ENCODE results near the gene ZNF213.
"Not testable (repeated sequence)": the region's sequence is repeated elsewhere in the genome, so short reads cannot be mapped to it uniquely, and the experiment has no call there.

ZNF213 gene

DNA sequence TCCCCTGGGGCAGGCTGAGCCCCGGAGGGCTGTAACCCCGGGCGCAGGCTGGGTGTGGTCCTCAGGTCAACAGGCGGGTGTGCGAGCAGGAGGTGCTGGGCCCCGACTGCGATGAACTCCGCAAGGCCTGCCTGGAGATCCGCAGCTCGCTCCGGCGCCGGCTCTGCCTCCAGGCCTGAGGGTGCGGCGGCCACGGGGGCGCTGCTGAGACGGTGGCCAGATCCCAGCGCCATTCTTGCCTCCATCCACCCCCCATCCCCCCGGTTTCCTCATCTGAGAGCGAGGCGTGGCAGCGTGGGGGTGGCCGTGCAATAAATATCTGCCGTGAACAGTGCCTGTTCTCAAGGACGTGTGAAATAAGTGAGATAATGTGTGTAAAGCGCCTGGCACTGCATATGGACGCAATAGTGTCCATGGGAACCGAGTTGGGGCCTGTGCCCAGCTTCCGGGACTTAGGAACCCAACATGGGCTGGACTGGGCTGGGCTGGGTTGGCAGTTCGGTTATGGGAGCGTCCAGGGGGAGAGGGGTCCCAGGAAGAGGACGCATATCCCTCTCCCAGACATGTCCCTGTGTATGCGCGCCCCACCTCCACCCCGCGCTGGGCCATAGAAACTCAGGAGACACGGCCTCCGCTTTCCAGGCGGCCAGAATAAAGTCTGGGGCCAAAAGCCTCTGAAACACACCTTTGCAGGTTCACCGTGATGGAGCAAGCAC is 15.0 kb downstream of the ZNF213 start:
- DNase-seq, result peak; percentile 27

DNA sequence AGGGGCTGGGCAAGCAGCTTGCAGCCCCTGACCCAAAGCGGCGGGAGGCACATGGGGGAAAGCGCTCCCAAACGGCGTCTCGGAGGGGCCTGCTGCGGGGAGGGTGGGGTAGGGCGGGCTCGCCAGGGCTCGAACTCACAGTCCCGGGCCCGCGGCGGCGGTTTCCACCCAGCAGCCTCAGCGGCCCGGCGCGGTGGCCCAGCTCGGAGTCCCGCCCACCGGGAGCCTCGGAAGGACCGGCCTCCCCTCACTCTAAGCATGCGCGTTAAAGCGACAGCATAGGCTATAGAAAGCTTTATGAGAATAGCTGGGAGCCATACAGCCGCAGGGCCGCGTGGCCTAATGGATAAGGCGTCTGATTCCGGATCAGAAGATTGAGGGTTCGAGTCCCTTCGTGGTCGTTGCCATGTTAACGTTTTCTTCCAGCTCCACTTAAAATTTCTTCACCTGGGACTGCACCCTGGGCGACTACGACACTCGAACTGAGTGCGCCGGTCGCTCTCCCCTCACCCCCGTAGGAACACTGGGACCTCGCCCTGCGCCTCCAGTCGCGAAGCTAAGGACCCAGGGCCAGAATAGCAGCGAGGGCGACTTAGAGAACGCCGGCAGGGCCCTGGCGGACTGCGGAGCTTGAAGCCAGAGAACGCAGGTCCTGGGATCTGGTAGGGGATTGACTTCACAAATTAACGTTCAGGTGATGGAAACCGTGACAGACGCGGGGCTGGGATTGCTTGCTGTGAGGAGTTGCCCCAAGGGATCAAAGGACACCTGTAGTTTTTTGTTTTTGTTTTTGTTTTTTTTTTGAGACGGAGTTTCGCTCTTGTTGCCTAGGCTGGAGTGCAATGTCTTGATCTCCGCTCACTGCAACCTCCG is 15.8 kb downstream of the ZNF213 start:
- DNase-seq, result peak; percentile 93

DNA sequence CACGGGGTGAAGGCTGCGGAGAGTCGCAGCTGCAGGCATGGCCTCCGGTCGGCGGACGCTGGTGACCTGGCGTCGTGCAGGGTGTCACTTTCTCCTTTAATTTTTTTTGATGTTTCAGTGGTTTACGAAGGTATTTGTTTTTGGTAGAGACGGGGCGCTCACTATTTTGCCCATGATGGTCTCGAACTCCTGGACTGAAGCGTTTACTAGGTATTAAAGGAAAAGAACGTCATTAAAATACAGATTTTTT is 17.1 kb downstream of the ZNF213 start:
- no peak for DNase-seq

- peak; percentile 76 for DNase-seq
These were observed 17.6 kb downstream of the ZNF213 start for GRCh38 chr16:3152277-3152990.

GRCh38 chr16:3152991-3153368 is 18.2 kb downstream of the ZNF213 start:
- no peak for DNase-seq

DNA sequence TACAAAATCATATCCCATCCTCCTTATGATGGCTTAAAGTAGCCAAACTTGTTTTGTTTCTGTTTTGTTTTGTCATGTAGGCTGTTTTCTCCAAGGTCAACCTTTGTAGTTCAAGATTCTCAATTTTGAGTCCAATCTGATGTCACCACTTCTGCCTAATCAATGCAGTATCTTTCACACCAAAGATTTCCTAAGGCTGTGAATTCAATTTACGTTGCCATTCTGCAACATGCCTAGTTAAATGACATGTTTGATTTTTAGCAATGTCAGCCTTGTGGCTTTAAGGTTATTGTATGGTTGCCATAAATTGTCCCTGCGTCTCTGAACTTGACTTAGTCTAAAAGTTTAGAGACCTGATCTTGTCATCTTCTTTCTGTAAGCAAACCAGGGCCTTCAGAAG is 20.4 kb downstream of the ZNF213 start:
- DNase-seq, result no peak

GRCh38 chr16:3155972-3156371 is 21.1 kb downstream of the ZNF213 start:
- no peak for DNase-seq

DNA sequence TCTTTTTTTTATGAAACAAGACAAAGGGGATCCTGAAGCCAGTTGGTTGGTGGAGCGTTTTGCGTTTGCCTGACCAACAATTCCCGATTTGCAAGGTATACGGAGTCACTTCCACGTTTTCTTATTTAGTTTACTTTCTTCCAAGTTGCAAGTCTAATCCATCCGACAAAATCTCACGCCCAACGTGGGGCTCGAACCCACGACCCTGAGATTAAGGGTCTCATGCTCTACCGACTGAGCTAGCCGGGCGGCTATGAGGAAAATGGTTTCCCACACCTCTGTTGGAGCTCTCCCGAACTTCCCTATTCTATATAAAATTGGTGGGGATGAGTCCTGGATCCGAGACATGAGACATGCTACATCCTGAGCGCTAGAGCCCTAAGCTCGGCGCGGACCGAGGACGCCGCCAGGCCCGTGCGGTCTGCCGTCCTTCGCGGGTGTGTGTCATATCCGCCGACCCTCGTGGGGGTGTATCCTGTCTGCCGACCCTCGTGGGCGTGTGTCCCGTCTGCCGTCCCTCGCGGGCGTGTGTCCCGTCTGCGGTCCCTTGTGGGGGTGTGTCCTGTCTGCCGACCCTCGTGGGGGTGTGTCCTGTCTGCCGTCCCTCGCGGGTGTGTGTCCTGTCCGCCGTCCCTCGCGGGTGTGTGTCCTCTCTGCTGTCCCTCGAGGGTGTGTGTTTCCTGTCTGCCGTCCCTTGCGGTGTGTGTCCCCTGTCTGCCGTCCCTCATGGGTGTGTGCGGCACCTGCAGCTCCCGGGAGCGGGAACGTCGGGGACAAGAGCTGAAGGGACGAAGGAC is 22.6 kb downstream of the ZNF213 start:
- DNase-seq, result peak; percentile 80

DNA sequence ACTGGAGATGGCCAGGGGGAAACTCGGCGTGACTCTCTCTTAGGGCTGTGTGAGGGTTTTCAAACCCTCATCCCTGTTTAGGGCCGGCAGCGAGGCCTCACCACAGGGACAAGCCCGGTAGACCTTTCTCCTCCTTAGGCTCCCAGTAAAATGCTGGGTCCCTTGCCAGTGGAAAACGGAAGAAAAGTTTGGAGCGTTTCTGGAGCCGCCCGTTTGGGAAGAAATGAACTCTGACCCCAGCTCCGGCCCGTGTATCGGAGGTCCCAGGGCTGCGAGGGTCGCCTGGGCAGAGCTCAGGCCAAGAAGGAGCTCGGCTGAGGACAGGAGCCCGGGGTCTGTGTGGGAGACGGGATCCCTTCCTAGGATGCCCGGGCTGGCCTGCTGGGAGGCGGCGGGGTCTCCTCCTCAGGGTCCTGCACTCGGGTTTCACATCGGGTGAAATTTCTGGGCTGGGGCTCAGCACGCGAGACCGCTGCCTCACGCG is 23.2 kb downstream of the ZNF213 start:
- DNase-seq, result no peak

- DNase-seq, result peak; percentile 80
These were observed 23.9 kb downstream of the ZNF213 start for GRCh38 chr16:3158510-3159314.

- DNase-seq, result no peak
These were observed 26.6 kb downstream of the ZNF213 start for GRCh38 chr16:3161235-3162018.

- no peak for DNase-seq
These were observed 29.5 kb downstream of the ZNF213 start for GRCh38 chr16:3164121-3164991.

GRCh38 chr16:3165111-3165822 is 30.4 kb downstream of the ZNF213 start:
- DNase-seq, result no peak

GRCh38 chr16:3166505-3166886 is 31.7 kb downstream of the ZNF213 start:
- DNase-seq, result no peak

DNA sequence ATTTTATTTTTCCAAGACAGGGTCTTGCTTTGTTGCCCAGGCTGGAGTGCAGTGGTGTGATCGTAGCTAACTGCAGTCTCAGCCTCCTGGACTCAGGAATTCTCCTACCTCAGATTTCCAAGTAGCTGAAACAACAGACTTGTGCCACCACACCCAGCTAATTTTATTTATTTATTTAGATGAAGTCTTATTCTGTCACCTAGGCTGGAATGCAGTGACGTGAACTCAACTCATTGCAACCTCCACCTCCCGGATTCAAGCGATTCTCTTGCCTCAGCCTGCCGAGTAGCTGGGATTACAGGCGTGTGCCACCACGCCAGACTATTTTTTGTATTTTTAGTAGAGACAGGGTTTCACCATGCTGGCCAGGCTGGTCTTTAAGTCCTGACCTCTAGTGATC is 33.9 kb downstream of the ZNF213 start:
- not testable (repeated sequence) for DNase-seq

GRCh38 chr16:3170440-3171180 is 35.8 kb downstream of the ZNF213 start:
- no peak for DNase-seq

DNA sequence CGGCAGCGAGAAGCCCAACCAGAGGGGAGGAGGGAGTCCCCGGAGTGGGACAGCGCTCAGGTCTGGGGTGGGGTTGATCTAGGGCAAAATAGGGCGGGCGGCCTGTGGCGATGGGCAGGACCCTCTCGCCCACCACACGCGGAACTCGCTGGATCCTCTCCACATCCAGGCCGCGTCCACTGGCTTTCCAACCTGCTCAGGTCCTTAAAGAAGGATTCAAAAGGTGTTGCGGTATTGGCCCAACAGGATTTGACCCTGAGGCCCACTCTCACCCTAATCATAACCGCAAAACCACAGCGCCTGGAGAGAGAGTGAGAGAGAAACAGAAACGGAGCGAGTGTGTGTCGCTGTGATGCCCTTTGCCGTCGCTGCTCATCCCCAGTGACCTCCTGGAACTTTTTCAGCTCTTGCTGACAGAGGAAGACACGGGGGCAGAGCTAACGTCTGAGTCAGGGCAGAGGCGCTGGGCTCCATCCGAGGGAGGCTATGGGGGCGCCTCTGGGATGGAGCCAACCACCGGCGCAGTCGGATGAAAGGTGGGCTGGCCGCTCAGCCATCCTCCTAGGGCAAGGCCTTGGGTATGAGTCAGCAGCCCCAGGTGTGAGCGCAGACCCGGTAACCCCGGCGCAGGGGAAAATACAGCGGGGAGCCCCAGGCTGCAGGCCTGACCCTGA is 36.5 kb downstream of the ZNF213 start:
- DNase-seq, result no peak
